Smooth muscle cell (in vitro differentiated cells): ENCODE data around the gene GTPBP8. TPM values are rescaled to one million over a fixed set of nuclear protein-coding genes. Genes with fewer than 3 reads are reported as not detected.

Experiments used
- DNase-seq: peaks from one replicate; lab custom pipeline; 2025; ENCODE audit not compliant: unreplicated experiment; lab: John Stamatoyannopoulos, UW
- H2AFZ ChIP-seq: fragments of 200-600 bp; sonication (generic); 2 replicates; pipeline ENCODE4 v1.6.0; 2016; ENCODE audit warnings: antibody characterized with exemption, low read depth, mild to moderate bottlenecking
- H3F3A ChIP-seq: fragments of 200-600 bp; sonication (generic); 2 replicates; pipeline ENCODE4 v1.6.0; 2017; ENCODE audit warnings: antibody characterized with exemption, low read depth
- H3K27ac ChIP-seq: fragments of 200-600 bp; sonication (generic); 2 replicates; pipeline ENCODE4 v1.5.1; 2016; ENCODE audit warnings: low read depth, mild to moderate bottlenecking
- H3K27me3 ChIP-seq: fragments of 200-600 bp; sonication (generic); 2 replicates; pipeline ENCODE4 v1.6.1; 2016; ENCODE audit warnings: low read depth, mild to moderate bottlenecking
- H3K36me3 ChIP-seq: fragments of 200-600 bp; sonication (generic); 2 replicates; pipeline ENCODE4 v1.5.1; 2016; ENCODE audit warnings: low read depth
- H3K4me1 ChIP-seq: fragments of 200-600 bp; sonication (generic); 2 replicates; pipeline ENCODE4 v1.5.1; 2016; ENCODE audit warnings: low read depth
- H3K4me2 ChIP-seq: fragments of 200-600 bp; sonication (generic); 2 replicates; pipeline ENCODE4 v1.6.0; 2016; ENCODE audit warnings: mild to moderate bottlenecking
- H3K4me3 ChIP-seq: fragments of 200-600 bp; sonication (generic); 2 replicates; pipeline ENCODE4 v1.5.1; 2016; ENCODE audit warnings: mild to moderate bottlenecking
- H3K79me2 ChIP-seq: fragments of 200-600 bp; sonication (generic); 2 replicates; pipeline ENCODE4 v1.6.0; 2016; ENCODE audit warnings: low read depth, mild to moderate bottlenecking
- H3K9ac ChIP-seq: fragments of 200-600 bp; sonication (generic); 2 replicates; pipeline ENCODE4 v1.6.0; 2016; ENCODE audit warnings: low read depth
- H3K9me3 ChIP-seq: fragments of 200-600 bp; sonication (generic); replicated peaks from 2 replicates; pipeline ENCODE4 v1.5.1; 2016; ENCODE audit warnings: low read depth
- H4K20me1 ChIP-seq: fragments of 200-600 bp; sonication (generic); 2 replicates; pipeline ENCODE4 v1.6.0; 2016; ENCODE audit warnings: low read depth
- CTCF ChIP-seq: fragments of 200-600 bp; sonication (generic); IDR thresholded peaks from 2 replicates; pipeline ENCODE4 v1.5.1; 2017; ENCODE audit warnings: borderline replicate concordance, mild to moderate bottlenecking, antibody characterized with exemption; ENCODE audit not compliant: insufficient read depth, poor library complexity, severe bottlenecking
- WGBS: methylation state at CpG from one replicate; pipeline ENCODE4 v1.1.7; 2016; ENCODE audit warnings: low lambda C conversion rate; 5-methylcytosine and 5-hydroxymethylcytosine counted together
- polyA plus RNA-seq: library from polyadenylated mRNA; unstranded; fragments of >200 nt; fragmentation: Nextera tagmentation; extraction: Ambion mirVana; gene quantifications from 2 replicates; pipeline ENCODE4 v1.2.1, GENCODE V29; 2016
- total RNA-seq: library from RNA; depleted of rRNA; stranded (reverse); fragments of >200 nt; gene quantifications from 2 replicates; pipeline ENCODE4 v1.2.3, GENCODE V29; 2014

Gene GTPBP8
- total and polyA plus RNA-seq, 2 experiments from 2014 or later: 10.2 to 21.5 TPM

DNA sequence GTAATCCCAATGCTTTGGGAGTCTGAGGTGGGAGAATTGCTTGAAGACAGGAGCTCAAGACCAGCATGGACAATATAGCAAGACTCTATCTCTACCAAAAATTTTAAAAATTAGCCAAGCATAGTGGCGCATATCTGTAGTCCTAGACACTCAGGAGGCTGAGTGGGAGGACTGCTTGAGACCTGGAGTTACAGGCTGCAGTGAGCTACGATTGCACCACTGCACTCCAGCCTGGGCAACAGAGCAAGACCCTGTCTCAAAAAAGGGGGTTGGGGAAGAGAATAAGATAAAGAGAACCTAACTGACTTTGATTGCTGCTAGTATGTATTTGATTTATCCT, 16.6 kb upstream of the GTPBP8 start:
- H2AFZ ChIP-seq: peak overlapping the region; percentile 69
- H4K20me1 ChIP-seq: no peaks in the 10 kb centered on the region
- no peak for DNase-seq
- WGBS: 95% methylated on average over 2 of the region's 2 CpGs
- no peak overlapping the region for H3K9ac ChIP-seq
- H3K4me2 ChIP-seq: no peak overlapping the region
- H3K27ac ChIP-seq: no peak overlapping the region
- no peak overlapping the region for H3K4me3 ChIP-seq
- TF ChIP-seq CTCF: no peak
- H3F3A ChIP-seq: no peaks in the 10 kb centered on the region
- H3K9me3 ChIP-seq: no peaks in the 10 kb centered on the region
- H3K79me2 ChIP-seq: no peaks in the 10 kb centered on the region
- H3K27me3 ChIP-seq: peaks cover 15% of the 10 kb centered on the region
- H3K36me3 ChIP-seq: no peaks in the 10 kb centered on the region
- no peaks in the 10 kb centered on the region for H3K4me1 ChIP-seq

GRCh38 chr3:112974894-112975293, 15.9 kb upstream of the GTPBP8 start, which contains the start of gene CD200R1:
CD200R1 (minus strand) TSS chr3:112975103; CDS start chr3:112974857, 246 bp downstream.
- Histone ChIP-seq H3K36me3 (no peaks in the 10 kb centered on the region), H3K4me2 (no peak within 1 kb of the TSS), H3K79me2 (no peaks in the 10 kb centered on the region), H3K9me3 (no peaks in the 10 kb centered on the region), H3K27ac (no peak within 1 kb of the TSS), H3K4me1 (no peaks in the 10 kb centered on the region), H3K4me3 (no peak within 1 kb of the TSS), H3F3A (no peaks in the 10 kb centered on the region), H2AFZ (peak within 1 kb of the TSS; percentile 69), H4K20me1 (no peaks in the 10 kb centered on the region), H3K9ac (no peak within 1 kb of the TSS), H3K27me3 (peaks cover 15% of the 10 kb centered on the region)
- WGBS: 79% methylated on average over 5 of the region's 5 CpGs
- no peak for DNase-seq
- TF ChIP-seq CTCF: no peak

DNA sequence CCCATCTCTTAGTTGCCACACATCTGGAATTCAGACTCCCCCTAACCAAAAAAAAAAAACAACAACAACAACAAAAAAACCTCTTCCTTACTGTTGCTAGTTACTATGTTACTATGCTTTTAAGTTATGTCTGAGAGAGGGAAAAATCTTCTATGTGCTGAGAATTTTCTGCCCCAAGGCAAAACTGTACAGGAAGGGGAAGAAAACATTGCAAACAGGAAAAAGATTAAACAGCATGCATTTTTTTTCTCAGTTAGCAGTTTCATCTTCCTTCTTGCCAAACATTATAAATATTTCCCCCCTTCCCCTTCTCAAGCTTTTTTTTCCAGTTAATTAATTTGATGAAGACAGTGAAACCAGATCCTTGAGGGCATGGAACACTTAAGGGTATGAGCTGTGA, 14.8 kb upstream of the GTPBP8 start:
- H2AFZ ChIP-seq: no peak overlapping the region
- H3K27ac ChIP-seq: no peak overlapping the region
- H3K9ac ChIP-seq: no peak overlapping the region
- no peak for DNase-seq
- H3K9me3 ChIP-seq: no peaks in the 10 kb centered on the region
- peaks cover 15% of the 10 kb centered on the region for H3K27me3 ChIP-seq
- H3K4me1 ChIP-seq: no peaks in the 10 kb centered on the region
- H3K4me2 ChIP-seq: no peak overlapping the region
- H3K36me3 ChIP-seq: no peaks in the 10 kb centered on the region
- no peaks in the 10 kb centered on the region for H4K20me1 ChIP-seq
- H3K4me3 ChIP-seq: no peak overlapping the region
- TF ChIP-seq CTCF: no peak
- no peaks in the 10 kb centered on the region for H3F3A ChIP-seq
- no peaks in the 10 kb centered on the region for H3K79me2 ChIP-seq

DNA sequence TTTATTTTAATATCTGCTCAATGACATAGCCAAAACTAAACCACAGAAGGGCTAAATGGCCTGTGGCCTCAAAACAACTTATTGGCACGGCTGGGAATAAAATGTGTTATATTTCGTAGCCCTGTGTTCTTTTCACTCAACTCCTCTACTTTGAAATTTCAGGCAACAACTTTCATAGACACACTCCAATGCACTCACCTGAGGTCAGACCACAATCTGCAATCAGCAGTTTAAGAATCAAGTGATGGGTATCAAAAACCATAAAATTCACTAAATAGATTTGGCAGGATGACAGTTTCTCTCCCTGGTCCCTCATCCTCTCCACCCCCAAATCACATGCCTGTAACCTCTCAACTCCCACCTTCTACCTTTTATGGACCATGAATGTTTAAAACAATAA, 13.8 kb upstream of the GTPBP8 start:
- no peak overlapping the region for H3K4me3 ChIP-seq
- no peaks in the 10 kb centered on the region for H3K36me3 ChIP-seq
- no peaks in the 10 kb centered on the region for H3K9me3 ChIP-seq
- H3K4me2 ChIP-seq: no peak overlapping the region
- no peak overlapping the region for H3K27ac ChIP-seq
- H2AFZ ChIP-seq: no peak overlapping the region
- no peak overlapping the region for H3K9ac ChIP-seq
- no peaks in the 10 kb centered on the region for H3F3A ChIP-seq
- 98% methylated on average over 2 of the region's 2 CpGs for WGBS
- no peaks in the 10 kb centered on the region for H3K79me2 ChIP-seq
- peaks cover 9% of the 10 kb centered on the region for H3K27me3 ChIP-seq
- TF ChIP-seq CTCF: no peak
- no peaks in the 10 kb centered on the region for H4K20me1 ChIP-seq
- no peak for DNase-seq
- no peaks in the 10 kb centered on the region for H3K4me1 ChIP-seq
